GM23248 (cell line): ENCODE data around the gene CDX1.

Source experiments
- EZH2 ChIP-seq: fragments of 200-600 bp; sonication (generic); IDR thresholded peaks from 2 replicates; pipeline ENCODE4 v1.6.1; 2018; ENCODE audit warnings: antibody characterized with exemption, mild to moderate bottlenecking; ENCODE audit not compliant: insufficient read depth, poor library complexity, severe bottlenecking
- EZH2phosphoT487 ChIP-seq: fragments of 200-600 bp; sonication (generic); IDR thresholded peaks from 2 replicates; pipeline ENCODE4 v1.6.1; 2018; ENCODE audit warnings: antibody characterized with exemption, moderate library complexity, mild to moderate bottlenecking, low read depth; ENCODE audit not compliant: insufficient read depth

DNA sequence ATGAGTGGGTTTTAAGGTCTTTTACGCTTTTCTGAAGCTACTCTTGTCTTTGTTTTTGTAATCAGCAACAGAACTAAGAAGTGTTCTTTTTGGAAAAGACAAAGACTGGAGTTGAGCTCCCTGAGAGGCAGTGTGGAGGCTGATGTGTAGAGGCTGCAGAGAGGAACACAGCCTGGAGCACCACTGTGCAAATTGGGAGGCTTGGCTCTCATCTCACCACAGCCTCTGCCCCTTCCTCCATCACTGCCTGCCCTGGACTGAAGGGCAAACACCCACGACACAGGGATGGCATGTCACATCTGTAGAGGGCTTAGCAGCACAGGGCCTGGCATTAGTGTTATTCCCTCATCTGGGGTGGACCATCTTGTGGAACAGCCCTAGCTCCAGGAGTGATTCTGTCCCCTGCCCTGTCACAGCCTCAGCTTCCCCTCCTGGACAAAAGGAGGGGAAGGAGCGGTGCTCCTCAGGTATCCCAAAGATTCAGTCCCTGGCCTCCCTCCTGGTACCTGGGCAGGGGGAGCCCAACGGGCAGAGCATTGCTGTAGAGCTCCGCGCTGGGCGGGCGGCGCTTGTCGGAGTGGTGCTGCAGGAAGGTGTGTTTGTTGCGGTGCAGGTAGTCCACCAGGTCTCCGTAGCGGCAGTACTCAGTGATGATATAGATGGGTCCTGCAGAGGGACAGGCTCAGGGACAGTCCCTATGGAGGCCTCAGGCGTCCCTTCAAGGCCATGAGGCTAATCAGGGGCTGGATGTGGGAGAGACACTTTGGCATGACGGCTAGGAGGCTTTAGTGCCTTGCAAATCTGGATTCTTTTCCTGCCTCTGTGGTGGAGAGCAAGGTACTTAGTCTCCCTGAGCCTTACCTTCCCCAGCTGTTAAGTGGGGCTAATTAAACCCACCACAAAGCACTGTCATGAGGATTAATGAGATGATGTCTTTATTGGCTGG lies 43.8 kb upstream of the CDX1 start:
- TF ChIP-seq EZH2phosphoT487 = no peak
- no peak for TF ChIP-seq EZH2
